ENCODE results near the gene ZNF483. TPM values are rescaled to one million over a fixed set of nuclear protein-coding genes. Genes with fewer than 3 reads are reported as not detected.

The ZNF483 gene
- total RNA-seq, 4 donors from 2014 or later: 0.23 to 6.5 (median 1.00) TPM

- TF ChIP-seq CTCF (IDR thresholded peaks at IDR 0.05) (no peak), POLR2A (IDR thresholded peaks at IDR 0.05) (no peak)
- DNase-seq: no peak
- no peaks in the 10 kb centered on the region for H3K27me3 ChIP-seq
- peaks cover 6 to 28% (median 8%) of the 10 kb centered on the region in 3 donors for H3K4me1 ChIP-seq
- no peak overlapping the region for H3K27ac ChIP-seq
- 85% methylated on average over 15 to 16 of the region's 16 CpGs for WGBS, 2 donors
- H3K4me3 ChIP-seq: no peak overlapping the region
- H3K36me3 ChIP-seq: no peaks in the 10 kb centered on the region
- intact Hi-C loops (cut with DNase I): no loop called here
- H3K9me3 ChIP-seq: no peaks in the 10 kb centered on the region
Observed at GRCh38 chr9:111604054-111604615, 79.2 kb downstream of the ZNF483 start.

GRCh38 chr9:111605041-111605559, 80.1 kb downstream of the ZNF483 start:
- Histone ChIP-seq H3K27me3 (no peaks in the 10 kb centered on the region), H3K4me3 (no peak overlapping the region), H3K9me3 (no peaks in the 10 kb centered on the region), H3K36me3 (no peaks in the 10 kb centered on the region), H3K4me1 (peaks cover 6 to 27% (median 12%) of the 10 kb centered on the region in 3 donors), H3K27ac (no peak overlapping the region)
- DNase-seq: no peak
- WGBS, 2 donors: 87 to 92% methylated on average over 9 of the region's 9 CpGs
- intact Hi-C loops (cut with DNase I): no loop called here
- TF ChIP-seq CTCF (IDR thresholded peaks at IDR 0.05): no peak
- TF ChIP-seq POLR2A (IDR thresholded peaks at IDR 0.05): no peak

GRCh38 chr9:111610149-111610548, 85.2 kb downstream of the ZNF483 start:
- intact Hi-C loops (cut with DNase I): no loop called here
- H3K27me3 ChIP-seq: peaks cover 0 to 9% (median 0%) of the 10 kb centered on the region in 4 donors
- no peak for DNase-seq
- 24 to 26% methylated on average over 5 of the region's 5 CpGs for WGBS, 2 donors
- peaks cover 6 to 32% (median 14%) of the 10 kb centered on the region in 3 donors for H3K4me1 ChIP-seq
- H3K4me3 ChIP-seq: no peak overlapping the region
- H3K27ac ChIP-seq: peak overlapping the region; percentile 51 to 85 (median 62)
- no peak for TF ChIP-seq CTCF (IDR thresholded peaks at IDR 0.05)
- no peaks in the 10 kb centered on the region for H3K36me3 ChIP-seq
- no peaks in the 10 kb centered on the region for H3K9me3 ChIP-seq

GRCh38 chr9:111610845-111611244, 85.9 kb downstream of the ZNF483 start:
- no peak overlapping the region for H3K4me3 ChIP-seq
- WGBS, 2 donors: 37 to 38% methylated on average over 7 of the region's 7 CpGs
- no peaks in the 10 kb centered on the region for H3K9me3 ChIP-seq
- H3K4me1 ChIP-seq: peaks cover 6 to 36% (median 14%) of the 10 kb centered on the region in 3 donors
- no peak for DNase-seq
- intact Hi-C loops (cut with DNase I): no loop called here
- TF ChIP-seq POLR2A (IDR thresholded peaks at IDR 0.05) (no peak), CTCF (IDR thresholded peaks at IDR 0.05) (no peak)
- H3K36me3 ChIP-seq: no peaks in the 10 kb centered on the region
- H3K27ac ChIP-seq: peak overlapping the region in 3 of 4 donors; percentile 60 to 85 (median 65)
- peaks cover 0 to 9% (median 0%) of the 10 kb centered on the region in 4 donors for H3K27me3 ChIP-seq

- H3K4me3 ChIP-seq: no peak overlapping the region
- no peak overlapping the region for H3K27ac ChIP-seq
- peaks cover 10 to 46% (median 14%) of the 10 kb centered on the region in 3 donors for H3K4me1 ChIP-seq
- no peaks in the 10 kb centered on the region for H3K9me3 ChIP-seq
- DNase-seq: no peak
- 67 to 72% methylated on average over 4 of the region's 4 CpGs for WGBS, 2 donors
- H3K36me3 ChIP-seq: no peaks in the 10 kb centered on the region
- intact Hi-C loops (cut with DNase I): no loop called here
- peaks cover 0 to 9% (median 0%) of the 10 kb centered on the region in 4 donors for H3K27me3 ChIP-seq
- TF ChIP-seq POLR2A (IDR thresholded peaks at IDR 0.05) (no peak), CTCF (IDR thresholded peaks at IDR 0.05) (no peak)
Observed at GRCh38 chr9:111613436-111614040, 88.6 kb downstream of the ZNF483 start.

All from esophagus squamous epithelium (tissue), 5 donors.